SK-N-SH treated with all-trans-retinoic acid at 6 μM for 48 hours (cell line): ENCODE results near the gene SPATA6L.

Experiments
- BACH2 ChIP-seq: fragments of 250-450 bp; sonication (Bioruptor Pico); IDR thresholded peaks from 2 replicates; pipeline ENCODE4 v1.9.0; 2021; ENCODE audit warnings: mild to moderate bottlenecking, borderline replicate concordance
- ISL1 ChIP-seq: fragments of 250-450 bp; sonication (Bioruptor Pico); IDR thresholded peaks from 2 replicates; pipeline ENCODE4 v2.1.2; 2022; ENCODE audit warnings: mild to moderate bottlenecking, moderate library complexity
- OSR1 ChIP-seq: fragments of 250-450 bp; sonication (Bioruptor Pico); IDR thresholded peaks from 2 replicates; pipeline ENCODE4 v1.8.0; 2022; ENCODE audit warnings: moderate library complexity, mild to moderate bottlenecking, inconsistent platforms
- PATZ1 ChIP-seq: fragments of 250-450 bp; sonication (Bioruptor Pico); IDR thresholded peaks from 2 replicates; pipeline ENCODE4 v1.8.0; 2020; ENCODE audit warnings: mild to moderate bottlenecking, moderate library complexity, borderline replicate concordance
- ZC3H10 ChIP-seq: fragments of 250-450 bp; sonication (Bioruptor Pico); IDR thresholded peaks from 2 replicates; pipeline ENCODE4 v1.5.1; 2021; ENCODE audit warnings: mild to moderate bottlenecking, moderate library complexity
- ZFP30 ChIP-seq: fragments of 450-650 bp; formaldehyde crosslinking; IDR thresholded peaks from 2 replicates; pipeline ENCODE4 v1.5.0; 2022; ENCODE audit warnings: mild to moderate bottlenecking, moderate library complexity
- ZNF70 ChIP-seq: fragments of 450-650 bp; formaldehyde crosslinking; IDR thresholded peaks from 2 replicates; pipeline ENCODE4 v1.5.0; 2020; ENCODE audit warnings: mild to moderate bottlenecking, moderate library complexity
- ZNF8 ChIP-seq: fragments of 450-650 bp; formaldehyde crosslinking; IDR thresholded peaks from 2 replicates; pipeline ENCODE4 v1.5.0; 2020; ENCODE audit warnings: mild to moderate bottlenecking, moderate library complexity

GRCh38 chr9:4661165-4661564, 5.1 kb downstream of the SPATA6L start:
- TF ChIP-seq ZC3H10 (CRISPR knock-in tag) (no peak), ZFP30 (no peak), BACH2 (CRISPR knock-in tag) (no peak), ZNF70 (CRISPR knock-in tag) (no peak), PATZ1 (no peak), ZNF8 (no peak), OSR1 (no peak), ISL1 (CRISPR knock-in tag) (peak; percentile 62)
